Activated B cell treated with CpG ODN at 0.5 μM for 24 hours (primary cell): Measurements from ENCODE around the gene SOHLH2. TPM values are rescaled to one million over a fixed set of nuclear protein-coding genes. Genes with fewer than 3 reads are reported as not detected.

ENCODE experiments used
- ATAC-seq: fragments of 200-7000 bp; cut with Tn5 transposase; one replicate; pipeline ENCODE4 v1.10.0; 2021; ENCODE audit warnings: low read depth, mild to moderate bottlenecking, moderate library complexity
- CTCF ChIA-PET: fragments of 350-600 bp; sonication (Branson Sonifier 250); formaldehyde crosslinking; loops from one replicate; lab custom pipeline; 2021; ENCODE audit warnings: antibody characterized with exemption; lab: Charles Lee
- POLR2A ChIA-PET: fragments of 350-600 bp; sonication (Branson Sonifier 250); formaldehyde crosslinking; loops from one replicate; lab custom pipeline; 2021; ENCODE audit warnings: antibody characterized with exemption; lab: Charles Lee
- DNase-seq: peaks from one replicate; pipeline ENCODE4 v3.0.0; 2022
- H3K27ac Mint-ChIP-seq: one replicate; pipeline ENCODE4 v1.8.0; 2020; ENCODE audit warnings: mixed read lengths
- H3K27me3 Mint-ChIP-seq: one replicate; pipeline ENCODE4 v1.8.0; 2021; ENCODE audit warnings: mixed read lengths
- H3K36me3 Mint-ChIP-seq: one replicate; pipeline ENCODE4 v1.8.0; 2021; ENCODE audit warnings: low read depth, mixed read lengths
- H3K4me1 Mint-ChIP-seq: one replicate; pipeline ENCODE4 v1.8.0; 2021; ENCODE audit warnings: mixed read lengths
- H3K4me3 Mint-ChIP-seq: one replicate; pipeline ENCODE4 v1.8.0; 2020; ENCODE audit warnings: mild to moderate bottlenecking, mixed read lengths
- H3K9me3 Mint-ChIP-seq: one replicate; pipeline ENCODE4 v1.8.0; 2020; ENCODE audit warnings: mixed read lengths
- CTCF ChIP-seq: fragments of 200-600 bp; IDR thresholded peaks from one replicate; pipeline ENCODE4 v1.8.0; 2022; ENCODE audit warnings: antibody characterized with exemption, mild to moderate bottlenecking
- intact Hi-C: fragments of 100-400 bp; cut with micrococcal nuclease; formaldehyde crosslinking; loops from one replicate; pipeline ENCODE4 v1.15.1; 2024
- total RNA-seq: library from RNA; stranded (reverse); gene quantifications from 2 replicates; pipeline ENCODE4 v1.2.3, GENCODE V29; 2022

Gene SOHLH2
- not detected in 2 replicates for total RNA-seq

- Mint-ChIP-seq H3K9me3 (peaks cover 4% of the 10 kb centered on the region), H3K27ac (no peak within 1 kb of the TSS), H3K4me1 (no peaks in the 10 kb centered on the region), H3K4me3 (no peak within 1 kb of the TSS), H3K27me3 (no peaks in the 10 kb centered on the region), H3K36me3 (no peaks in the 10 kb centered on the region)
- DNase-seq (no peak), ATAC-seq (no peak)
- ChIA-PET POLR2A (no interaction called here), CTCF (no interaction called here)
- TF ChIP-seq CTCF, result no peak
- intact Hi-C loops, result no loop called here
These were observed at the start of gene SOHLH2 for GRCh38 chr13:36214163-36214921. Gene SOHLH2, minus strand, starts transcription at chr13:36214556. Its CDS starts 30 bp downstream, at chr13:36214526.

GRCh38 chr13:36261976-36262375 lies 47.6 kb upstream of the SOHLH2 start:
- Mint-ChIP-seq H3K9me3 (no peaks in the 10 kb centered on the region), H3K4me1 (no peaks in the 10 kb centered on the region), H3K4me3 (no peak overlapping the region), H3K27ac (no peak overlapping the region), H3K36me3 (no peaks in the 10 kb centered on the region), H3K27me3 (no peaks in the 10 kb centered on the region)
- ChIA-PET CTCF (no interaction called here), POLR2A (no interaction called here)
- TF ChIP-seq CTCF, result no peak
- no peak for ATAC-seq
- no peak for DNase-seq
- intact Hi-C loops, result no loop called here

- Mint-ChIP-seq H3K27ac (no peak overlapping the region), H3K4me3 (no peak overlapping the region), H3K9me3 (no peaks in the 10 kb centered on the region), H3K36me3 (no peaks in the 10 kb centered on the region), H3K4me1 (no peaks in the 10 kb centered on the region), H3K27me3 (no peaks in the 10 kb centered on the region)
- no peak for ATAC-seq
- POLR2A ChIA-PET, result no interaction called here
- DNase-seq, result no peak
- CTCF ChIA-PET, result no interaction called here
- intact Hi-C loops, result no loop called here
- TF ChIP-seq CTCF, result no peak
These were observed 46.7 kb upstream of the SOHLH2 start for GRCh38 chr13:36261011-36261410.

GRCh38 chr13:36259361-36260137 lies 45.2 kb upstream of the SOHLH2 start:
- intact Hi-C loops, result no loop called here
- no peak for ATAC-seq

More at GRCh38 chr13:36259361-36260137, 45.2 kb upstream of the SOHLH2 start:
- ChIA-PET POLR2A (no interaction called here), CTCF (no interaction called here)
- DNase-seq, result no peak
- Mint-ChIP-seq H3K27me3 (no peaks in the 10 kb centered on the region), H3K27ac (no peak overlapping the region), H3K4me3 (no peak overlapping the region), H3K4me1 (no peaks in the 10 kb centered on the region), H3K9me3 (no peaks in the 10 kb centered on the region), H3K36me3 (no peaks in the 10 kb centered on the region)
- no peak for TF ChIP-seq CTCF
